GM21526 (cell line): ENCODE measurements around the gene IGF1R.

Source experiments
- ATAC-seq: cut with Tn5 transposase; IDR thresholded peaks from one replicate; pipeline ENCODE4 v1.9.1; 2021; ENCODE audit warnings: moderate library complexity; ENCODE audit not compliant: unreplicated experiment, low FRiP score

Gene IGF1R

GRCh38 chr15:98722209-98722608 is 73.9 kb downstream of the IGF1R start:
- ATAC-seq = no peak

- no peak for ATAC-seq
Observed at GRCh38 chr15:98722645-98723044, 74.3 kb downstream of the IGF1R start.

GRCh38 chr15:98723195-98723594 is 74.9 kb downstream of the IGF1R start:
- no peak for ATAC-seq

GRCh38 chr15:98724048-98724447 is 75.7 kb downstream of the IGF1R start:
- no peak for ATAC-seq

- no peak for ATAC-seq
Observed at GRCh38 chr15:98724494-98724893, 76.2 kb downstream of the IGF1R start.

GRCh38 chr15:98725874-98726273 is 77.5 kb downstream of the IGF1R start:
- ATAC-seq = no peak

GRCh38 chr15:98727115-98728040 is 79.0 kb downstream of the IGF1R start:
- ATAC-seq = no peak

DNA sequence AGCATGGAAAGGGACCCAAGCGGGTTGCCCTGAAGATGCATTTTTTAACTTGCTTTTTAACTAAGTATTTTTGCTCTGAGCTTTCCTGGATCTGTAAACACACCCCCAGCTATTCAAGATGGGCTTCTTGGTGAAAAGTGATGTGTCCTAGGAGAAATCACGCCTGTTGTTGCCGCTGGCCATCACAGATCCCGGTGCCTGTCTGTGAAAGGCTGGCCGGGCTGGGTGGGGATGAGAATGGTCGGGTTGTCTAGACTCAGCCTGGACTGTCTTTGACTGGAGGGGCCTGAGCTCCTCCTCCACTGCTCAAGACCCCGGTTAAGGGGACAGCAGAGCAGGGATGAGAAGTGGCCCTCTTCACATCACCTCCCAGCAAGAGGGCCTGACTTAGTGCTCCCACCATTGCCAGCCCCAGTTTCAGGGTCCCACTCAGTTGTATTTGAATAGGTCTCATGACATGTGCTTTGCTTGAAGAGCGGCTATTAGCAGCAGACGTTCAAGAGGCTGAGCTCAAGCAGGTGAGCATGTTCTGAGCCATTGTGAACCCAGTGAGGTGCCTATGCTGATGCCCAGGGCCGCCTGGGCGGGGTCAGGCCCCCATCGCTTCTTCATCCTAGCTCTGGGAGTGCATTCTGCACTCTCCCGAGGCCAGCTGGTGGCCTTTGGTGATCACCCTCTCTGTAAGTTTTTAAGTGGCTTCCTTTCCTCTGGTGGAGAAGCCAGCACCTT is 79.9 kb downstream of the IGF1R start:
- no peak for ATAC-seq

DNA sequence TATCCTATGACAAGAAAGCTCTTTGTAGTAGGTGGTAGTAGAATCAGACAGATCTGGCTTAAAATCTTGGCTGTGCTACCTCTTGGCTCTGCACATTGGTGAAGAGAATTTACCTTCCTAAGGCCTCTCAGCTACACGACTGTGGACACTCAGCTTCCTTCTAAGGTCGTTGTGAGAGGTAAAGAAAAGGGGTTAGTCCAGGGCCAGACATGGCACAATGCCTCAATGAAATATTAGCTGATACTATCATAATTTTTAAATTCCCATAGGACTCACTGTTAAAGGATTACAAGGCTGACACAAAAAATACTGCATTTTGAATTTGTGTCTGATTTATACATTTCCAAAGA is 80.4 kb downstream of the IGF1R start:
- ATAC-seq = no peak

DNA sequence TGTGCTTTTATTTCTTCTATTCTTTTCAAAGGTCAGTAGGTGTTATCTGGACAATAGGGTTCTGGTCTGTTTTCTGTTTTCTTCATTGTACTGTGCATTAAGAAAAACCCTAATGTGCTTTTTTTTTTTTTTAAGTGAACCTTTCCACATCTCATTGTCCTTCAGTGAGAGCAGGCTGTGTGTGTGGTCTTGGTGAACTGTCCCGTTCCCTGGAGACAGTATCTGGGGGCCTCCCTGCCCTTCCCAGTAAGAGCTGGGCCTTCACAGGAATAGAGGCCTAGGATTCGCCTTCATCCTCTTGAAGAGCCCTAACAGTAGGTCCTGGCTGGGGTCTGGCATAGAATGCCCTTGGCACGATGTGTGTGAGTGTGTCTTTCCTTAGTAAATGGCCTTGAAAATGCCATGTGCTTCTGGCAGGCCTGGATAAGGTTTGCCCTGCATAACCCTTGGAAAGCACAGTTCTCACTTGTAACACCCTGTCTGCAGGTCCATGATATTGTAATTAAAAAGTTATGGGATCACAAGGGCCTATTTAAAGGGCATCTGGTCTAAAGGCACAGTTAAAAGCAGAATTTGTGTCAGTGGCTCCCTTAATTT is 81.2 kb downstream of the IGF1R start:
- ATAC-seq = no peak

- no peak for ATAC-seq
Observed at GRCh38 chr15:98730860-98731711, 82.7 kb downstream of the IGF1R start.

- ATAC-seq = no peak
Observed at GRCh38 chr15:98731712-98732450, 83.5 kb downstream of the IGF1R start.

- no peak for ATAC-seq
Observed at GRCh38 chr15:98733098-98733497, 84.8 kb downstream of the IGF1R start.

GRCh38 chr15:98734466-98735199 is 86.3 kb downstream of the IGF1R start:
- ATAC-seq = no peak

GRCh38 chr15:98735304-98735703 is 87.0 kb downstream of the IGF1R start:
- no peak for ATAC-seq

- no peak for ATAC-seq
Observed at GRCh38 chr15:98735895-98736617, 87.7 kb downstream of the IGF1R start.

- ATAC-seq = no peak
Observed at GRCh38 chr15:98737159-98737558, 88.8 kb downstream of the IGF1R start.

- ATAC-seq = no peak
Observed at GRCh38 chr15:98737721-98738120, 89.4 kb downstream of the IGF1R start.
